Gastroesophageal sphincter (tissue), 3 donors: ENCODE data around the gene EFHC1.

ENCODE experiments used
- CTCF ChIP-seq, 4 experiments: fragments of 200-600 bp in 2 of 4; fragments of 450-650 bp in 2 of 4; sonication (generic) in 1 of 4; IDR thresholded peaks; one replicate each; pipeline ENCODE4 v1.5.1; 2017 to 2019; ENCODE audit warnings: antibody characterized with exemption in 4 of 4, mild to moderate bottlenecking in 2 of 4, moderate library complexity in 2 of 4
- POLR2A ChIP-seq, 2 donors: fragments of 450-650 bp; IDR thresholded peaks; one replicate each; pipeline ENCODE4 v1.6.1; 2017; ENCODE audit warnings: antibody characterized with exemption in 2 of 2, mild to moderate bottlenecking in 2 of 2, moderate library complexity in 1 of 2
- POLR2AphosphoS5 ChIP-seq: sonication (generic); formaldehyde crosslinking; IDR thresholded peaks from one replicate; pipeline ENCODE4 v1.6.1; 2017; ENCODE audit warnings: antibody characterized with exemption

GRCh38 chr6:52553719-52554118 is 133.6 kb downstream of the EFHC1 start:
- TF ChIP-seq POLR2A (IDR thresholded peaks at IDR 0.05) (no peak), CTCF (IDR thresholded peaks at IDR 0.05) (no peak), POLR2AphosphoS5 (no peak)
